Right lobe of liver (tissue), 6 donors: ENCODE measurements around the gene LRCH1. TPM values are rescaled to one million over a fixed set of nuclear protein-coding genes. Genes with fewer than 3 reads are reported as not detected.
A peak's percentile ranks its signal among the peaks of the same experiment; 100 is the strongest.

Source experiments
- ATAC-seq, 4 donors: fragments of 200-7000 bp; cut with Tn5 transposase; one replicate each; pipeline ENCODE4 v1.9.1; 2020; ENCODE audit warnings: mild to moderate bottlenecking in 4 of 4, moderate library complexity in 4 of 4
- DNase-seq, 3 donors: peaks; one replicate each; pipeline ENCODE4 v3.0.0-alpha.2; 2020
- H3K27ac ChIP-seq, 3 donors: fragments of 200-600 bp; one replicate each; pipeline ENCODE4 v1.8.0; 2022
- H3K27me3 ChIP-seq, 2 donors: fragments of 200-600 bp; one replicate each; pipeline ENCODE4 v1.8.0; 2022
- H3K36me3 ChIP-seq, 4 donors: fragments of 200-600 bp; sonication (generic) in 1 of 4; one replicate each; pipeline versions ENCODE4 v1.5.1 to v1.8.0; 2017 to 2022; ENCODE audit warnings: control low read depth in 1 of 4
- H3K4me1 ChIP-seq, 4 donors: fragments of 200-600 bp; sonication (generic) in 1 of 4; one replicate each; pipeline versions ENCODE4 v1.5.1 to v1.8.0; 2017 to 2022; ENCODE audit warnings: control low read depth in 1 of 4
- H3K4me3 ChIP-seq, 3 donors: fragments of 200-600 bp; one replicate each; pipeline ENCODE4 v1.8.0; 2022
- H3K9me3 ChIP-seq, 4 donors: fragments of 200-600 bp; sonication (generic) in 1 of 4; one replicate each; pipeline versions ENCODE4 v1.5.1 to v1.8.0; 2017 to 2022; ENCODE audit warnings: control low read depth in 1 of 4
- CTCF ChIP-seq, 4 donors: fragments of 200-600 bp in 3 of 4; fragments of 450-650 bp in 1 of 4; IDR thresholded peaks; one replicate each; pipeline versions ENCODE4 v1.5.1 to v1.8.0; 2016 to 2022; ENCODE audit warnings: antibody characterized with exemption in 4 of 4, mild to moderate bottlenecking in 2 of 4
- POLR2A ChIP-seq: fragments of 450-650 bp; IDR thresholded peaks from one replicate; pipeline ENCODE4 v1.6.1; 2017; ENCODE audit warnings: antibody characterized with exemption, mild to moderate bottlenecking
- WGBS: methylation state at CpG from one replicate; pipeline ENCODE4 v1.1.6; 2018; ENCODE audit warnings: low coverage, low lambda C conversion rate; ENCODE audit not compliant: insufficient coverage; ENCODE audit errors: missing lambda C conversion rate; 5-methylcytosine and 5-hydroxymethylcytosine counted together
- intact Hi-C, 2 donors: fragments of 100-400 bp; cut with DNase I; formaldehyde crosslinking; loops; one replicate each; pipeline versions ENCODE4 v1.11.2 to v1.14.1; 2022
- total RNA-seq, 6 experiments: library from RNA; depleted of rRNA in 2 of 6; stranded (reverse); fragments of >200 nt in 2 of 6; fragmentation: NEBNext Ultra II Directional in 3 of 6; extraction: Animal tissue kit (Norgen Biotek cat#: 25700) in 3 of 6; gene quantifications; one replicate each; pipeline versions ENCODE4 v1.1.0 to v1.2.4, GENCODE V29; 2016 to 2023
- donor health status: DM: no; HTN: yes; CAD: no.
- donor health status: DM: no; HTN: no; CAD: no.
- donor health status: DM: no; HTN: no; CAD: no.
- donor health status: DM: no; HTN: yes; CAD: no.
- donor health status: DM: no; HTN: yes; CAD: no.

The LRCH1 gene
- total RNA-seq, 6 experiments from 2014 or later: 5.4 to 9.6 (median 7.7) TPM

GRCh38 chr13:46663206-46664037 is 110.5 kb downstream of the LRCH1 start:
- Histone ChIP-seq H3K27me3 (no peaks in the 10 kb centered on the region), H3K36me3 (no peaks in the 10 kb centered on the region), H3K9me3 (no peaks in the 10 kb centered on the region), H3K4me1 (peaks cover 0 to 72% (median 19%) of the 10 kb centered on the region in 4 donors), H3K4me3 (no peak overlapping the region), H3K27ac (peak overlapping the region; percentile 26 to 87 (median 86))
- DNase-seq (no peak), ATAC-seq (no peak)
- WGBS: 43% methylated on average over 3 of the region's 3 CpGs
- no peak for TF ChIP-seq POLR2A
- no peak for TF ChIP-seq CTCF (IDR thresholded peaks at IDR 0.05)
- intact Hi-C loops: no loop called here

DNA sequence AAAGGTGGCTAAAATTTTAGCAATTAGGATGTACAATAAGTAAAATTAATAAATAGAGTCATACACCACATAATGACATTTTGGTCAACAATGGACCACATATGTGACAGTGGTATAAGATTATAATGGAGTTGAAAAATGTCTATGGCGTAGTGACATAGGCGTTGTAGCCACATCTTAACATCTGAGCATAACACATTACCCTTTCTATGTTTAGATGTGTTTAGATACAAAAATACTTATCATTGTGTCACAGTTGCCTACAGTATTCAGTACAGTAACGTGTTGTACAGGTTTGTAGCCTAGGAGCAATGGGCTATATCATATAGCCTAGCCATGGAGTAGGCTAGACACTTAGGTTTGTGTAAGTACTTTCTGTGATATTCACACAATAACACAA is 111.2 kb downstream of the LRCH1 start:
- no peak for TF ChIP-seq CTCF (IDR thresholded peaks at IDR 0.05)
- no peak for TF ChIP-seq POLR2A
- Histone ChIP-seq H3K27ac (no peak overlapping the region), H3K4me3 (no peak overlapping the region), H3K27me3 (no peaks in the 10 kb centered on the region), H3K4me1 (peaks cover 0 to 66% (median 19%) of the 10 kb centered on the region in 4 donors), H3K9me3 (no peaks in the 10 kb centered on the region), H3K36me3 (no peaks in the 10 kb centered on the region)
- no peak for DNase-seq
- ATAC-seq: no peak
- 100% methylated on average over 3 of the region's 3 CpGs for WGBS
- intact Hi-C loops: no loop called here

GRCh38 chr13:46665248-46665632 is 112.3 kb downstream of the LRCH1 start:
- H3K36me3 ChIP-seq: no peaks in the 10 kb centered on the region
- no peaks in the 10 kb centered on the region for H3K9me3 ChIP-seq
- TF ChIP-seq CTCF (IDR thresholded peaks at IDR 0.05) (no peak), POLR2A (no peak)
- peak overlapping the region in 1 of 3 donors; percentile 34 for H3K27ac ChIP-seq
- peaks cover 0 to 57% (median 18%) of the 10 kb centered on the region in 4 donors for H3K4me1 ChIP-seq
- no peak overlapping the region for H3K4me3 ChIP-seq
- no peak for DNase-seq
- no peaks in the 10 kb centered on the region for H3K27me3 ChIP-seq
- intact Hi-C loops: no loop called here
- no peak for ATAC-seq

- WGBS: 39% methylated on average over 7 of the region's 7 CpGs
- Histone ChIP-seq H3K4me3 (no peak overlapping the region), H3K27ac (peak overlapping the region in 1 of 3 donors; percentile 34), H3K9me3 (no peaks in the 10 kb centered on the region), H3K4me1 (peaks cover 0 to 53% (median 16%) of the 10 kb centered on the region in 4 donors), H3K36me3 (no peaks in the 10 kb centered on the region), H3K27me3 (no peaks in the 10 kb centered on the region)
- intact Hi-C loops: no loop called here
- ATAC-seq (peak; percentile 7 to 40 (median 12)), DNase-seq (no peak)
- TF ChIP-seq POLR2A: no peak
- TF ChIP-seq CTCF (IDR thresholded peaks at IDR 0.05): no peak
Measured at GRCh38 chr13:46665633-46666482, 112.9 kb downstream of the LRCH1 start.
